Mammary epithelial cell (primary cell): ENCODE results near the gene PODXL2.

Source experiments
- EZH2 ChIP-seq: IDR thresholded peaks from 2 replicates; pipeline ENCODE4 v1.6.1; 2012; ENCODE audit warnings: low read length, inconsistent platforms, borderline replicate concordance
- TF ChIP-seq, protein P1 (sequence below), 2 donors: IDR thresholded peaks in 1 of 2; conservative IDR thresholded peaks in 1 of 2; 2 replicates each; pipeline ENCODE4 v1.5.1; 2011 to 2012; ENCODE audit warnings: inconsistent platforms in 2 of 2, low read length in 2 of 2, mild to moderate bottlenecking in 2 of 2, control low read depth in 1 of 2, low read depth in 1 of 2; ENCODE audit not compliant: insufficient read depth in 1 of 2; ENCODE audit errors: extremely low read depth in 1 of 2

DNA sequence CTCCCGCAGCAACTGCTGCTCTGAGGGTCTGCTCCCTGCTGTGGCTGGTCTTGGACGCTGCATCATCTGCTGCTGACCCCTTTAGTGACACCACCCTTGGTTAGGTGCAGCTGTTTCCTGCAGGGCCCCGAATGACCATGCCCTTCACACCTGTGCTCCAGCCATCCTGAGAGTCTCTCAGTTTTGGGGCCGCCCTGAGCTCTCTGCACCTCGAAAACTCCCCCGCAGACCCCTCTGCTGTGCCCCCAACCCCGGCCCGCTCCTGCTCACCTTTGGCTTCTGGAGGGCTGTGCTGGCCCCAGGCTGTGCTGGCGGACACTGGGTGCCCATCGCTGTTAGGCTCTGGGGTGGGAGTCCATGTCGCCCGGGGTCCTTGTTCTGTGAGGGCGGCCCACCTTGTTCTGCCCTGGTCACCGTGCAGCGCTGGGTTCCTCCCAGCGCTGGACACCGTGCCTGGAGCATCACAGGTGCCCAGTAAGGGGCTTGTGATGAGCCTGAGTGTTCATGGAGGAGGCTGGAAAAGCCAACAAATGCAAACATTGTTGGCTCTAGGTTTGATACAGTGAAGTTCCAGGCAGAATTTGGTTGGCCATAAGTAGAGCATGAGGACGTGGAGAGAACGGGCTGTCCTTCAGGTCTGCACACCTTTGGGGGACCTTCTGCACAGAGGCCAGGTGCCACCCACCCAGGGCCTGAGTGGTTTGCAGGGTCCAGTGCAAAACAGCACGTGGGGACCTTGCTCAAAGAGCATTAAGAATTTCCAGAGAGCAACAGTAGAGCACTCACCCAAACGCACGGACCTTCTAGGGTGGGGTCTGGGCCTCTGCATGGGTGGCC, 56.1 kb downstream of the PODXL2 start:
- TF ChIP-seq, protein P1, sequence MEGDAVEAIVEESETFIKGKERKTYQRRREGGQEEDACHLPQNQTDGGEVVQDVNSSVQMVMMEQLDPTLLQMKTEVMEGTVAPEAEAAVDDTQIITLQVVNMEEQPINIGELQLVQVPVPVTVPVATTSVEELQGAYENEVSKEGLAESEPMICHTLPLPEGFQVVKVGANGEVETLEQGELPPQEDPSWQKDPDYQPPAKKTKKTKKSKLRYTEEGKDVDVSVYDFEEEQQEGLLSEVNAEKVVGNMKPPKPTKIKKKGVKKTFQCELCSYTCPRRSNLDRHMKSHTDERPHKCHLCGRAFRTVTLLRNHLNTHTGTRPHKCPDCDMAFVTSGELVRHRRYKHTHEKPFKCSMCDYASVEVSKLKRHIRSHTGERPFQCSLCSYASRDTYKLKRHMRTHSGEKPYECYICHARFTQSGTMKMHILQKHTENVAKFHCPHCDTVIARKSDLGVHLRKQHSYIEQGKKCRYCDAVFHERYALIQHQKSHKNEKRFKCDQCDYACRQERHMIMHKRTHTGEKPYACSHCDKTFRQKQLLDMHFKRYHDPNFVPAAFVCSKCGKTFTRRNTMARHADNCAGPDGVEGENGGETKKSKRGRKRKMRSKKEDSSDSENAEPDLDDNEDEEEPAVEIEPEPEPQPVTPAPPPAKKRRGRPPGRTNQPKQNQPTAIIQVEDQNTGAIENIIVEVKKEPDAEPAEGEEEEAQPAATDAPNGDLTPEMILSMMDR (conservative IDR thresholded peaks at IDR 0.05 in 1 of 2, IDR thresholded peaks at IDR 0.05 in 1 of 2; ENCODE audit: extremely low read depth in 1 of 2, insufficient read depth in 1 of 2, low read depth in 1 of 2, low read length in 2 of 2) = no peak
- no peak for TF ChIP-seq EZH2
